Measurements from ENCODE around the gene PHF21A.

Gene PHF21A

DNA sequence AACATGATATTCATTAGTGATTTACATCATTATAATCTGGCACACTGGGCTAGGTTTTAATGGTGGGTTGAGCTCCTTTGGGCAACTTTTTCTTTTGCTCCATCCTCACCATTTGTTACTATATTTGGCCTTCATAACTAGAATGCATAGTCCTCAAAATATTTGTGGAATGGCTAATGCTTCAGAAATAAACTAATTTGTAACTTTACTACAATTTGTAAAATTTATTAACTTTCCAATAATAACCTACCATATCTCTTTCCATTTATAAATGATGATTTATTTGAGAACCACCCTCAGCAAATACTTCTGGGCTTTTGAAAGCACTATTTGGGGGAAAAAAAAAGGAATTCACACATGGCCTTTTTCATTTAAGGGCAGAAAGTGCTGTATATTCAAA is 119.1 kb downstream of the PHF21A start:
- Histone ChIP-seq H3K27me3 (ENCODE audit: low read depth, low read length) (no peaks in the 10 kb centered on the region), H3K4me1 (ENCODE audit: control insufficient read depth in 1 of 2, insufficient read depth in 2 of 2, low read length in 2 of 2) (peaks cover 4 to 25% of the 10 kb centered on the region in 2 donors), H3K9me3 (ENCODE audit: control insufficient read depth in 1 of 2, low read length in 2 of 2) (no peaks in the 10 kb centered on the region), H3K36me3 (ENCODE audit: control insufficient read depth in 1 of 2, insufficient read depth in 2 of 2, low read length in 2 of 2) (no peaks in the 10 kb centered on the region), H3K27ac (ENCODE audit: low read length) (no peak overlapping the region), H3K4me3 (ENCODE audit: low read depth in 1 of 2, low read length in 2 of 2) (no peak overlapping the region)

DNA sequence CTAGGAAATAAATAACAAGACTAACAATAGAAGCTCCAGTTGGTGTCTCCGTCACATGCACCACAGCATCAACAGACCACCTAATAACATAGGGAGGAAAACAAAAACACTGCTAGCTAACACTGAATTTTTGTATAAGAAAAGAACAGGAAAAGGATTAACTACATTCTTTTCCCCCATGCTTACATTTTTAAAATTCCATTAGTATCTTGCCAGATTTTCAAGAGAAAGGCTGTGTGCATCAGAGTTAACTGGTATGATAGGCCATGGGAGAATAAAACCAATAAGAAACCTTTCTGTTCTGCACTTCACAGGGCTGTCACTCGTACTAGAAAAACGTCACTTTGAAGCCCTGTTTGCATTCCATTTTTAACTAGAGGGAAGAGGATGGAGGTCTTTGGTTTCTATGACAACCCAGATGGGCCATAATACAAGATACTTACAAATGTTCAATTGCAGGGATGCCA is 119.8 kb downstream of the PHF21A start:
- Histone ChIP-seq H3K36me3 (ENCODE audit: control insufficient read depth in 1 of 2, insufficient read depth in 2 of 2, low read length in 2 of 2) (no peaks in the 10 kb centered on the region), H3K27ac (ENCODE audit: low read length) (no peak overlapping the region), H3K4me3 (ENCODE audit: low read depth in 1 of 2, low read length in 2 of 2) (no peak overlapping the region), H3K27me3 (ENCODE audit: low read depth, low read length) (no peaks in the 10 kb centered on the region), H3K4me1 (ENCODE audit: control insufficient read depth in 1 of 2, insufficient read depth in 2 of 2, low read length in 2 of 2) (peaks cover 4 to 27% of the 10 kb centered on the region in 2 donors), H3K9me3 (ENCODE audit: control insufficient read depth in 1 of 2, low read length in 2 of 2) (no peaks in the 10 kb centered on the region)

DNA sequence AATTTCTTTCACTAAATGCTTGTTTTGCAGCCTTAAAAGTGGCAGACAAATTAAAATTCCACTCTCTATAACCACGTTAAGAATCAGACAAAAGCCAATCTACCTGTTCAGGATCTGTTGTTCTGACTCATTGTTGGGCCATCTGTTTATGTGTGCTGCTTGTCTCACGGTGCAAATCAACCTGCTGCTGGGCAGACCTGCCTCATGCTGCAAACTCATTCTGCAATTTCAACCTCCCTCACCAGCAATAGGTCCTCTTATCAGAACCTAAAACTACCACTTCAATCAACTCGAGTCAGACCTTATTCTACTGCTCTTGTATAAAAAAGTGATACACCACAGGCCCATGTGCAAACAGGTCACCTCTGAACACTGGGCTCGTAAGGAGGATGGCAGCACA is 123.7 kb downstream of the PHF21A start:
- Histone ChIP-seq H3K27me3 (ENCODE audit: low read depth, low read length) (no peaks in the 10 kb centered on the region), H3K27ac (ENCODE audit: low read length) (no peak overlapping the region), H3K4me3 (ENCODE audit: low read depth in 1 of 2, low read length in 2 of 2) (no peak overlapping the region), H3K36me3 (ENCODE audit: control insufficient read depth in 1 of 2, insufficient read depth in 2 of 2, low read length in 2 of 2) (no peaks in the 10 kb centered on the region), H3K9me3 (ENCODE audit: control insufficient read depth in 1 of 2, low read length in 2 of 2) (no peaks in the 10 kb centered on the region), H3K4me1 (ENCODE audit: control insufficient read depth in 1 of 2, insufficient read depth in 2 of 2, low read length in 2 of 2) (peaks cover 14 to 26% of the 10 kb centered on the region in 2 donors)

DNA sequence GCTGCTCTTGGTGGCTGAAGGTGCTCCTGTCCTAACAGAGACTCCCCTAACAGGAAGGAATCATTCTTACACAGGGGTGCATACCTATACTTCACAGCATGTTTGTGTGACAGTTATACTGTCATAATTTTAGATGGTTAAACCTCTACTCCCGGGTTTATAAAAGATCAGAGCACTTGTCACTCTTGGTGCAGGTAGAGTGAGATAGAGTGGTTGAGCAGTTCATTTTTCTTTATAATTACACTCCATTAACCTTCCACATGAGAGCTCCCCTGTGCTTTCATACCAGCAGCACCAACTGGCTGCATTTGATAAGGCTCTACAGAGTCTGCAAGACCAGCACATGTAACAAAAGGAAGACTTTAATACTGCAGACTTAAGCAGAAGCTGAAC is 125.9 kb downstream of the PHF21A start:
- no peaks in the 10 kb centered on the region for H3K9me3 ChIP-seq (ENCODE audit: control insufficient read depth in 1 of 2, low read length in 2 of 2)
- H3K4me3 ChIP-seq (ENCODE audit: low read depth in 1 of 2, low read length in 2 of 2): no peak overlapping the region
- H3K4me1 ChIP-seq (ENCODE audit: control insufficient read depth in 1 of 2, insufficient read depth in 2 of 2, low read length in 2 of 2): peaks cover 14 to 21% of the 10 kb centered on the region in 2 donors
- H3K27ac ChIP-seq (ENCODE audit: low read length): no peak overlapping the region
- no peaks in the 10 kb centered on the region for H3K27me3 ChIP-seq (ENCODE audit: low read depth, low read length)
- H3K36me3 ChIP-seq (ENCODE audit: control insufficient read depth in 1 of 2, insufficient read depth in 2 of 2, low read length in 2 of 2): no peaks in the 10 kb centered on the region

DNA sequence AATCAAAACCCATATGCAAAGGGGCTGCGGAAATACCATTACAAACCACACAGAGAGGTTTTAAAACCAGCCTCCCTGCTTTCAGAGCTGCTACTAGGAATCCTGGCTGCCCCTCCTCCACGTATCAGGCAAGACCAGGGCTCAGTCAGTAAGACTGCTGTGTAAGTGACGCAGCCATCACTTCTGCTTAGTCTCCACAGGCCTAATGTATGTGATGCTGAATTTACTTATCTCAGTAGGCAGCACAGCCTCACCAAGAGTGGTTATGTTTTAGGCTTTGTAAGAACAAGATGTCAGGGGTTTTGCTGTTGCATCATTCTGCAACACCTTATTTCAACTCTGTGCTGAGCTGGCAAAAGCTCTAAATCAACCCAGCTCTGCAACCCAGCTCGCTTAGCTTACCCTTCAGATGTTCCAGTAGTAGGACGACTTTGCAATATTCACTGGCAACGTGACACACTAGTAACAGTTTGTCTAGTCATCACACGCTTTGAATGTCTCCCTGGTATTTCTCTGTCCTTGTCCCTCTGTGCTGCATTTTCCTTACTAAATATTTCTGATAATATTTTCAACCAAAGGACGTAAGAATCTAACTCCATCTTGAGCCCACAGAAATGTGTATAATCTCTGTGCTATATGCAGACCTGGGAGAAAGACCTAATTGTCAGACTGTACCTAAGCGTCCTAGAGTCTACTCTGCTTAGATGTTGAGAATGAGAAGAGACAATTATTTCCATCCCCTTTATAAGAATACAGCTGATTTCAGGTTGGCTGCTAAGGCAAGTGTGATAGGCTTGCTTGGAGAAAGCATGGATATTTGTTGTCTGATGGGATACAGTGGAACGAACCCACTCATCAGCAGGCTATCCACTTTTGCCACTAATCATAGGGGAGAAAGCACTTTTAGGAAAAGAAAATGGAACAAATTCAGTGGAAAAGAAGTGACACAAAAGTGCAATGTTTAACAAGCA is 126.6 kb downstream of the PHF21A start:
- Histone ChIP-seq H3K4me1 (ENCODE audit: control insufficient read depth in 1 of 2, insufficient read depth in 2 of 2, low read length in 2 of 2) (peaks cover 14 to 21% of the 10 kb centered on the region in 2 donors), H3K4me3 (ENCODE audit: low read depth in 1 of 2, low read length in 2 of 2) (no peak overlapping the region), H3K27me3 (ENCODE audit: low read depth, low read length) (no peaks in the 10 kb centered on the region), H3K27ac (ENCODE audit: low read length) (no peak overlapping the region), H3K9me3 (ENCODE audit: control insufficient read depth in 1 of 2, low read length in 2 of 2) (no peaks in the 10 kb centered on the region), H3K36me3 (ENCODE audit: control insufficient read depth in 1 of 2, insufficient read depth in 2 of 2, low read length in 2 of 2) (no peaks in the 10 kb centered on the region)

DNA sequence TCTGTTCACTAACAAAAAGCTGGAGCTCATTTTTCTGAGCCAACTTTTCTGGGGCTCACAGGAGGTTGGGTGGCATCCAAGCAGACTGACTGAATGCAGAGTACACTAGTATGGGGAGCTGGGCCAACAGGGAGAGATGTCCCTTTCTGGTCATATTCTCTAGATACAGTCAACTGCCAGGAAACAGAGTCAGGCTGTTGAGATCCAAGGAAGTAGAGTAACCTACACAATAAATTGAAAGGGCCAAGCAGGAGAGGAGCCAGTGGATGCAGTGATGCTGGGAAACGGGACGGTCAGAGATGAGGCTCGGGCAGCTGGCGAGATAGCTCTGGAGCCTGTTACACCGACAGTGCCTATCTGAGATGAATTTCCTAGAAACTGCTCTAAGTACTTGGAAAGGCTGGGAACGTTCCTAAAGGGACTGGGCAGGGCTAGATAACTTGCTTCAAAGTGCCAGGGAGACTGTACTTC is 127.7 kb downstream of the PHF21A start:
- Histone ChIP-seq H3K4me3 (ENCODE audit: low read depth in 1 of 2, low read length in 2 of 2) (no peak overlapping the region), H3K9me3 (ENCODE audit: control insufficient read depth in 1 of 2, low read length in 2 of 2) (no peaks in the 10 kb centered on the region), H3K27me3 (ENCODE audit: low read depth, low read length) (no peaks in the 10 kb centered on the region), H3K4me1 (ENCODE audit: control insufficient read depth in 1 of 2, insufficient read depth in 2 of 2, low read length in 2 of 2) (peaks cover 14 to 21% of the 10 kb centered on the region in 2 donors), H3K27ac (ENCODE audit: low read length) (peak overlapping the region; percentile 50), H3K36me3 (ENCODE audit: control insufficient read depth in 1 of 2, insufficient read depth in 2 of 2, low read length in 2 of 2) (no peaks in the 10 kb centered on the region)

DNA sequence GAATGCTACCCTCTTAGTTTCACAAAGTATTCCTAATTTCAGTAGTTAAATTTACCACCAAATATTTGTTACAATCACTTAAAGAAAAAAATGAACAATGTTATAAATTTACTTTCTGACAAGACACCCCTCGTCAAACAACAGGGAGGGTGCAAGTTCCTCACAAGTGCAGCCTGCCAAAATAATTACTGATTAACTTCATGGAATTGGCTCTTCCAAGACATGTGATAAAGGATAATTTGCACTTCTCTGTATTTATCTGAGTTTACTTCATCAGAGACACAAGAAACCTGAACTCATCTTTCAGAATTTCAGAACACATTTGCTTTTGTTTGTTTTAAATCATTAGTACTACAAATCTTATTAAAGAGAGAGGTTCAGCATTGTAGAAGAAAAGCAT is 132.3 kb downstream of the PHF21A start:
- Histone ChIP-seq H3K27ac (ENCODE audit: low read length) (no peak overlapping the region), H3K27me3 (ENCODE audit: low read depth, low read length) (no peaks in the 10 kb centered on the region), H3K36me3 (ENCODE audit: control insufficient read depth in 1 of 2, insufficient read depth in 2 of 2, low read length in 2 of 2) (no peaks in the 10 kb centered on the region), H3K9me3 (ENCODE audit: control insufficient read depth in 1 of 2, low read length in 2 of 2) (no peaks in the 10 kb centered on the region), H3K4me1 (ENCODE audit: control insufficient read depth in 1 of 2, insufficient read depth in 2 of 2, low read length in 2 of 2) (peaks cover 0 to 8% of the 10 kb centered on the region in 2 donors), H3K4me3 (ENCODE audit: low read depth in 1 of 2, low read length in 2 of 2) (no peak overlapping the region)

DNA sequence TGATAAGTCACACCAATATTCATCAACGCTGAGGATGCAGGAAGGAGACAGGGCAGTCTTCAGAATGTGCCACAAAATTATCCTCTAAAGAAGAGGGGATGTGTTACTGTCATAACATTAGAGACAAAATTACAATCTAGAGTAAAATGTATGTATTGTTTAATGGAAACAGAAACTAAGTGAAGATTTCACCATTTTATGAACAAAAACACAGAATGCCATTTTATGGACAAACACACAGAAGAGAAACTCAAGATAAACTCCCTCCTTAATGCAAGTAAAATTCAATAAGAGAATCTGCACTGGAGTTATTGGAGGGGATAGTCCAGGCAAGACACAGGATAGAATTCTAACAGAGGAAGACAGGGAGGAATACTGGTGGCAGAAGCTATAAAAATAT is 136.0 kb downstream of the PHF21A start:
- peaks cover 0 to 18% of the 10 kb centered on the region in 2 donors for H3K4me1 ChIP-seq (ENCODE audit: control insufficient read depth in 1 of 2, insufficient read depth in 2 of 2, low read length in 2 of 2)
- H3K9me3 ChIP-seq (ENCODE audit: control insufficient read depth in 1 of 2, low read length in 2 of 2): no peaks in the 10 kb centered on the region
- no peak overlapping the region for H3K27ac ChIP-seq (ENCODE audit: low read length)
- H3K27me3 ChIP-seq (ENCODE audit: low read depth, low read length): no peaks in the 10 kb centered on the region
- H3K4me3 ChIP-seq (ENCODE audit: low read depth in 1 of 2, low read length in 2 of 2): no peak overlapping the region
- no peaks in the 10 kb centered on the region for H3K36me3 ChIP-seq (ENCODE audit: control insufficient read depth in 1 of 2, insufficient read depth in 2 of 2, low read length in 2 of 2)

DNA sequence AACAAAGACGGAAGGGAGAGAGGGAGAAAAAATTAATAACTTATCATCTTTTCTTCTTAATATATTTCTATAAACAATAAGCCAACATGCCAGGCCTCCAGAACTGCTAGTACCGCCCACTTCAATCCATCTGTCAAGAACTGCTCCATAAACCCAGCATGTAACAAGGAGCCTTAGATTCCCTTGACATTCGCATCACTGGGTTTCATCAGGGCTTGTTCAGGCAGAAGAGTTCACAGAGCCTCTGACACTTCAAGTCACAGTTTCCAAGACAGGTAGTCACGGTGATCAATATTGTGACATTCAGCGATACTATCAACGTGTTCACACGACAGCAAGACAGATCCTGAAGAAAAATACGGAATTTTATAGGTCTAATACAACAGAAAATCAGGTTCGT is 137.1 kb downstream of the PHF21A start:
- Histone ChIP-seq H3K9me3 (ENCODE audit: control insufficient read depth in 1 of 2, low read length in 2 of 2) (no peaks in the 10 kb centered on the region), H3K36me3 (ENCODE audit: control insufficient read depth in 1 of 2, insufficient read depth in 2 of 2, low read length in 2 of 2) (peaks cover 6% of the 10 kb centered on the region in 2 donors), H3K4me3 (ENCODE audit: low read depth in 1 of 2, low read length in 2 of 2) (no peak overlapping the region), H3K4me1 (ENCODE audit: control insufficient read depth in 1 of 2, insufficient read depth in 2 of 2, low read length in 2 of 2) (peaks cover 0 to 18% of the 10 kb centered on the region in 2 donors), H3K27me3 (ENCODE audit: low read depth, low read length) (no peaks in the 10 kb centered on the region), H3K27ac (ENCODE audit: low read length) (no peak overlapping the region)

DNA sequence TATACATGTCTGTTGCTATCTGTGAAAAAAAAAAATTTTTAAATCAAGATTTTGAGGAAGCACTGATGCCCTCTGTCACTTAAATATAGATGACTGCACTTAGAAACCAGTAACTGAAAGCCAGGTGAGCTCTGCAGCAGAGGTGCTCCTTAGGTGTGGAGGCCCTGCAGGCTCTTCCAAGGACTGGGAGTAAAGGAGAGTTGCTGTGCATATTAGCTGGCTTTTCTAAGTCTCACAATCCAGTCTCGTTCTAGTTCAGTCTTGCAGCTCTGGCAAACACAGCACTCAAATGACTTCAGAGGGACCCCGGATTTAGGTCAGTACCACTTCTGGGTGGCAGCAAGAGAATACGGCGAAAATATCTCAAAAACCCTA is 137.8 kb downstream of the PHF21A start:
- Histone ChIP-seq H3K36me3 (ENCODE audit: control insufficient read depth in 1 of 2, insufficient read depth in 2 of 2, low read length in 2 of 2) (peaks cover 9 to 12% of the 10 kb centered on the region in 2 donors), H3K4me3 (ENCODE audit: low read depth in 1 of 2, low read length in 2 of 2) (no peak overlapping the region), H3K9me3 (ENCODE audit: control insufficient read depth in 1 of 2, low read length in 2 of 2) (no peaks in the 10 kb centered on the region), H3K4me1 (ENCODE audit: control insufficient read depth in 1 of 2, insufficient read depth in 2 of 2, low read length in 2 of 2) (peaks cover 0 to 18% of the 10 kb centered on the region in 2 donors), H3K27ac (ENCODE audit: low read length) (no peak overlapping the region), H3K27me3 (ENCODE audit: low read depth, low read length) (no peaks in the 10 kb centered on the region)

DNA sequence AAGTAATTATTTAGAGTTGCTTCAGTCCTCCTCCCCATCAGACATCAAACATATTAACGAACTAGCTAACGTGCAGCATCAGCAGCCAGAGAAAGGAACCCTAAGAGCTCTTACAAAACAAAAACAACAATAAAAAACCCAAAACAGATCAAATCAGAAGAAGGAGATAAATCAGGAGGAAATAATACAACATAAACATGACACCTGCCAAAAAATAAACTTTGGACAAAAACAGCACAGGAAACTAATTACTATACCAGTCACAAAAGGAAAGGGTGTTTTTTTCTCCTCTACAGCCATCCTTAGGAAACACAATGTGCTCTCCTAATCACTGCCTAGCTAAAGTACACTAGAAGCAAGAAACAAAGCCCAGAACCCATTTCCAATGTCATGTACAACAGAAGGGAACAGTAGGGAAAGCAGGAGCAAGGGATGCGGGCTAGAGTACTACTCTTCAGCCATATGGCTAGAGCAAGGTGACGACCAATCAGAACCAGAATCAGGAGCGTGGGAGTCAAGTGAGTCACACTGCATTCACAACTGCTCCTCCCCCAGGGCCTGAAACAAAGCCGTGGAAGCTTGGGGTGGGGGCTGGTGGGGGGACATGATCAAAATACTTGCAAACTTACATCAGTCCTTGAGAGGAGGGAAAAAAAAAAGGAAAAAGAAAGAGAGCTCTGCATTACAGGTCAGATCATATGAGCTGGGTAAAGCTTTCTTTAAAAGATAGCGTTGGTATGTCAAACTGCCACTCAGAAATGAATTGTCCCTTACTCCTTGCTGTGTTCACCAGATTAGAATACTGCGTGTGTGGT is 138.4 kb downstream of the PHF21A start:
- no peak overlapping the region for H3K27ac ChIP-seq (ENCODE audit: low read length)
- H3K27me3 ChIP-seq (ENCODE audit: low read depth, low read length): no peaks in the 10 kb centered on the region
- H3K4me3 ChIP-seq (ENCODE audit: low read depth in 1 of 2, low read length in 2 of 2): no peak overlapping the region

More for the DNA sequence above, 138.4 kb downstream of the PHF21A start:
- Histone ChIP-seq H3K36me3 (ENCODE audit: control insufficient read depth in 1 of 2, insufficient read depth in 2 of 2, low read length in 2 of 2) (peaks cover 11 to 18% of the 10 kb centered on the region in 2 donors), H3K4me1 (ENCODE audit: control insufficient read depth in 1 of 2, insufficient read depth in 2 of 2, low read length in 2 of 2) (peaks cover 0 to 18% of the 10 kb centered on the region in 2 donors), H3K9me3 (ENCODE audit: control insufficient read depth in 1 of 2, low read length in 2 of 2) (no peaks in the 10 kb centered on the region)
